ENCODE data around the gene TMEM158.

TMEM158 gene

DNA sequence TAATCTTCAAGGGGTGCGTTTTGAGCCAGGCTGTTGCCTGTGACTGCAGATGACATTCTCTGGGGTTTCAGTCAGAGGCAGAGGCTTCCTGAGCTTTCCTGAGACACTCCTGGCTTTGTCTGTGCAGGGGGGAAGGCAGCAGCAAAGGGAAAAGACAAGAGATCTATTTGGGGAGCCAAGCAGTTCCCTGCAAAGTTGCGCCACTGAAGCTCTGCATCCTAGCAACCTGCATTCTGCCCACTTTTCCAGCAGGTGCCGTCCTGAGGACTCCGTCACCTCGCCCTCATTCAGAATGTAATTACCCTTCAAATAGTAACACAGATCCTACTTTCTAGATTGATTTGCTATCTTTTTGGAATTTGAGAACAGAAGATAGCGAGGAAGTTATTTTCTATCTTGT is 1.9 kb upstream of the TMEM158 start:
- DNase-seq = no peak

DNA sequence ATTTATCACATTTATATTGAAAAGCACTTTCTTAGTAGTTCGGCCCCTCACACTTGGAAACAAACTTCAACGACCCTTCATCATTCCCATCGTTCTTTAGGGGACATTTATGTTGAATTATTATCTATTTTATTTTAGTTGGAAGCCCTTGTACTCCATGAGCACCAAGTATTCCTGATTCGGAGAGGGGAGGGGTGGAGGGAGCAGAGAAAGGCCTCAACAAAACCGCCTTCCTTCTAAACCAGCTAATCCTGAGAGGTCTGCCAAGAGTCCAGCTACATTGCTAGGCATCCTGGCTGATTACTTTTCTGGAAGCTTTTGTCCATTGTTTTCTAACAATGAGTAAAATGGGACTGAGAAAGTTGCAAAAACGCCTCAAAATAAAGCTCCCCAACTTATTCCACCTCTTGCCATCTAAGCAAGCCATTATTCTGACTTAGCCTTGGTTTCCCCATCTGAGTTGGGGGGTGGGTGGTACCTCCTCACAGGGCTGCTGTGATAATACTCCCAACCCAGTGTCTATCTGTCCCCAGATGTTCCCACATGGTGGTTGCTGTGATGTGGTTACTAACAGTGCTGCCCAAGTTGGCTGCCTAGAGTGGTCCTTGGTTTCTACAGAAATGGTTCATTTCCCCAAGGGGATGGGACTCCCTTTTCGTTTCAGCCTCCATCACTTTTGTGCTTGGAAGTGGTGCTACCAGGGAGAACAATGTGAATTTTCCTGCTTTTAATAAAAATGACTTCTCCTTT is 1.2 kb upstream of the TMEM158 start:
- no peak for DNase-seq

DNA sequence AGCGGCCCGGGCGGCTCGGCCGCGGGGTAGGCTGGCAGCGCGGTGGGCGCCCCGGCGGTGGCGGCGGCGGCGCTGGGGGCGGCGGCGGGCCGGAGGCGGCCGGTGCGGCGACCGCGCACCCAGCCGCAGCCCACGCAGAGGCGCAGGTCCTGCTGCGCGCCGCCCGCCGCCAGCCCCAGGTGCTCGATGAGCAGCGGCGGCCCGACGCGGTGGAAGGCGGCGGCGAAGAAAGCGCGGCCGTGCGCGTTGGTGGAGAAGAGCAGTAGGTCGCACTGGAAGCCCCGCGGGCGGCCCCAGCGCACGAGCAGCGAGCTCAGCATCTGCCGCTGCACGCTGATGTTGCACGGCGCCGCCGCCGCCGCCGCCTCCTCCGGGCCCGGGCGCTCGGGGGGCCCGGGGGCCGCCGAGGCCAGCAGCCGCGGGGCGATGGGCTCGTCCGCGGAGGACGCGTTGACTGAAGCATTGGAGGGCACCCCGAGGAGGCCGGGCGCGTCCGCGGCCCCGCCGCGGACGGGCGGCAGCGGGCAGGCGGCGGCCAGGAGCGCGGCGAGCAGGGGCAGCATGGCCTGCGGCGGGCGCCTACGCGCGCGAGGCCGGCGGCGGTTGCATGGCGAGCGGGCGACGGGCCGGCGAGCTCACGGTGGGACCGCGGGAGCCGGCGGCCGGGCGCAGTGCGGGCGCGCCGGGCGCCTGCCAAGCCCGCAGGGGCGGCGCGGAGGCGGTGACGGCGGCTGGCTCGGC is 452 bp downstream of the TMEM158 start:
- DNase-seq = no peak

DNA sequence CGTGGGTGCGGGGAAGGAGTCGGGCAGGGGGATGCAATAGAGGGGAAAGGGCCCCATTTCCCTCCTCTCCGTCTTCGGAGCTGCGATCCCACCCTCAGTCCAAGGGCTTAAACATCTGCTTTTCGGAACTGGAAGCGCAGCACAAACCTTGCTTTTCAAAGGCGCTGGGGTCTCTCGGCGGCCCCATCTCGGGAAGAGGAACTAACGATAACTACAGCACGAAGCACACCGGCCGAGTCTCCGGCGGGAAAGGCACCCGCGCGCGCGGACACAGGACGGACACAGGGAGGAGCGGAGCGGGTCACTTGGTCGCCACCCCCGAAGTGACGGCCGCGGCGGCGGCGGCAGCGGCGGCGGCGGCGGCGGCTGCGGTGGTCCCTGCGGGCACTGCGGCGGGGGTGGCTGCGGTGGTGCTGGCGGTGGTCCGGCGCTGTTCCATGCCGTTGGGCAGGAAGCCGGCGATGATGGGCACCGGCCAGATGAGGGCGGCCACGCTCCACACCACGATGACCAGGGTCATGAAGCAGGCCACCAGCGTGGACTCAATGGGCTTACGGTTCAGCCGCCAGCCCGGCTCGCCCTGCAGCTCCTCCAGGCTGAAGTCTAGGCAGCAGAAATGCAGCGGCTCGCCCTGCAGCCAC is 1.1 kb downstream of the TMEM158 start:
- peak; percentile 31 for DNase-seq

DNA sequence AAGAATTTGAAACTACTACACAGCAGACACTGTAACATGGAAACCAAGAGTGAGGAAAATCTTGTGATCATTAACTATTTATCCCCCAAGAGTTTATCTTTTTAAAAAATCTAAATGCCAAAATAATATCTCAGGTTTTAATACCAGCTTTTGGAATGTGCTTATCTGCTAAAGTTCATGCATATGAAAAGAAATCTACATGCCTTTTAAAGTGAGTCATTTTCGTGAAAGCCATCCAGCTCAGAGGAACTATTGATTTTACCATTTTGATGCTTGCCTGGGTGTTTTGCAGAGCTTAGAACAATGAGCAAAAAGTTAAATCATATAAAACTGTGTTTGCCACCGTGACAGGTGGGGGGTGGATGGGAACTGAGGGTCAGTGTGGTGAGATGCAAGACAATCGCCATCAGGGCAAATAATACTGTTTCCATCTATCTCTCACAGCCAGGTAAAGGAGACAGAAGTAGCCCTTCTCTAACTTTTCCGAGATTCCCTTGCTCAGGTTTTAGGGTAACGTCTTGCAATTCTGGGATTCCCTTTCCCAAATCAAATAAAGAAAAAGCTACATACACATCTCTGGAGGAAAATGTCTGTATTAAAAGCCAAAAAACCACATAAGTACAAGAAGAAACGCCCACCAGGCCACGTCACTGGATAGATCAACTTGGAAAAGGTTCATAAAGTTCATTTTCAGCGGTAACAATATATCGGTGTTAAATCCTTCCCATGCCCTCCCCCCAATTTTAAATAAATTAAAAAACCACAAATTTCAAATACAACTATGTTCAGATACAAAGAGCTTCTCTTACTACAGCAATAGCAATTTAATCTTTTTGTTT is 2.0 kb downstream of the TMEM158 start:
- no peak for DNase-seq

DNA sequence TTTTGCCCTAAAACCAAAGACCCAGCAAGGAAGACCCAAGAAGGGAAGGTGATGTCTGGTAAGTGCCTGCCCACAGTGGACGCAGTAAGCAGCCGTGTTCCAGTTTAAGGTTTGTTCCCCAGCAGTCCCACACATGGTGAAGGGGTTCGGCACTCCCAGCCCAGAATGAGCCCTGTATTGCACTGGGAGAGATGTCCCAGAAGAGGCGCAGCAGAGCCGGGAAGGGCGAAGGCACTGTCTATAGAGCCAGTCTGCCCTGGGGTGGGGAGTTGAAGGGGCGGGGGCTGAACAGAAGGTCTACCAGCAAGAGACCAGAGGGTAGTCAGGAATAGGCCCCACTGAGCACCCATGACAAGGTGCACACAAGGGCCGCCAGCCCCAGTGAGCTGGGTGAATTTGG is 6.4 kb downstream of the TMEM158 start:
- no peak for DNase-seq

DNA sequence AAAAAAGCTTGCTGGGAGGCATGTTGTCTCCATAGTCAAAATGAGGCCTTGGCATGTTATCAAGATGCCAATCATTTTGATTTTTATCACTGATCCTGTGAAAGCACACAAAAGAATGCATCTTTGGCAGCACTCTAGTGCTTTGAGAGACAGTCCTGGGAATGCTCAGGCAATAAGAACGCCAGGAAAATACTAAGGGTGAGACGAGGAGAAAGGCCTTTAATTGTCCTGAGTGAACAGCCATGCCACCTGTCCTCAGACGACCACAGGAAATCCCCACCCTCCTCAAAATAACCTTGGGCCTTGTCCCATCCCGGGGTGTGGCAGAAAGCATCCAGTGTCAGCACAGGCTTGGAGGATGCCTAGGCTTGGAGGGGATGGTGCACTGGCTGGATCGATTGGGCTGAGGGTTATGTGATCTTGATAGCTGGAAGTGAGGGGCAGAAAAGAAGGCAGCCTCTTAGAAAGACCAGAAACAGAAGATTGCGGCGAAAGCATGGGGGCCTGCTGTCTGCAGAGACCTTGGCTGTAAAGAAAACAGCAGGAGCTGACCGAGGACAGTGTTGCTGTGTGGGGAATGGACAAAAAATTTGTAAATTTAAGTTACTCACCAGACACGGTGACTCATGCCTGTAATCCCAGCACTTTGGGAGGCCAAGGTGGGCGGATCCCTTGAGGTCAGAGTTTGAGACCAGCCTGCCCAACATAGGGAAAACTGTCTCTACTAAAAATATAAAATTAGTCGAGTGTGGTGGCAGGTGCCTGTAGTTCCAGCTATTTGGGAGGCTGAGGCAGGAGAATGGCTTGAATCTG is 7.3 kb downstream of the TMEM158 start:
- no peak for DNase-seq

DNA sequence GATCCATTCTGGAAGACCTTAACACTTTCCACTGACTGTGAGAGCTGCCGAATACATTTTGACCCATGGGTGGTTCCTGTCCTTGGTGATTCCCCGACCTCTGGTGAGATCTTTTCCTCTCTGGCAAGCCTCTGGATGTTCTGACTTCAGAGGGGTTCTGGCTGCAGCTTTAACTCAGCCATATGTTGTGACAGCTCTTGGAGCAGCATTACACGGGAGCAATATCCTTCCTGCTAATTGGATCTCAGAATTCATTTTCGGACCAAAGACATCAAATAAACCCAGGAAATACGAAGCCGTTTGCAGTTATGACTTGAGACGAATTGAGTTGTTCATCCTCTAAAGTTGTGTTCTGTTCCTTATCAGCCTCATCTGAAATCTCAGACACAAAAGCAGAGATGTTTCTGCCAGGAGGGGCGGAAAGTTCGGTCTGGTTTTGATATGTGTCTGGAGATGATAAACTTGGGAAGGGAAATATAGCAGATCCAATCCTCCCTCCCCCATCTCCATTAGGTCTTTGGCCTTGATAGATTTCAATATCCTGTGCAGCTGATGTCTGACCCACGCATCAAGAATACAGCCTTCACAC is 10.0 kb downstream of the TMEM158 start:
- no peak for DNase-seq

DNA sequence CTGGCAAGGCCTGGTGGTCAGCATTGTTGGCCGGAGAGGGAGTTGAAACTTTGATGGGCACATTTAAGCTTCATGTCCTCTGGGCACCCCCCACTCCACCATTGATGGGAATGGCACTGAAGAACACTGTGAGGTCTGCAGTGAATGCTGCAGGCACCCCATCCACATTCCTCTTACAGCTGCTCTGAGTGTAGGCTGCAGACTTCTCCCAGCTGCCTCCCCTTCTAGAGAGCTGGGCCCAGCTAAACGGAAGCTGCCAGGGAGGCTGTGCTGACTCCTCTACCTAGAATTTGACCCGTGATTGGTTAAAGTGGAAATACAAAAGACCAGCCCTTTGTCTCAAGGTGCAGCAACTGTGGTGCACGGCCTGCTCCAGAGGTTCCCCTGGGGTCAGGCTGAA is 10.6 kb downstream of the TMEM158 start:
- DNase-seq = no peak

DNA sequence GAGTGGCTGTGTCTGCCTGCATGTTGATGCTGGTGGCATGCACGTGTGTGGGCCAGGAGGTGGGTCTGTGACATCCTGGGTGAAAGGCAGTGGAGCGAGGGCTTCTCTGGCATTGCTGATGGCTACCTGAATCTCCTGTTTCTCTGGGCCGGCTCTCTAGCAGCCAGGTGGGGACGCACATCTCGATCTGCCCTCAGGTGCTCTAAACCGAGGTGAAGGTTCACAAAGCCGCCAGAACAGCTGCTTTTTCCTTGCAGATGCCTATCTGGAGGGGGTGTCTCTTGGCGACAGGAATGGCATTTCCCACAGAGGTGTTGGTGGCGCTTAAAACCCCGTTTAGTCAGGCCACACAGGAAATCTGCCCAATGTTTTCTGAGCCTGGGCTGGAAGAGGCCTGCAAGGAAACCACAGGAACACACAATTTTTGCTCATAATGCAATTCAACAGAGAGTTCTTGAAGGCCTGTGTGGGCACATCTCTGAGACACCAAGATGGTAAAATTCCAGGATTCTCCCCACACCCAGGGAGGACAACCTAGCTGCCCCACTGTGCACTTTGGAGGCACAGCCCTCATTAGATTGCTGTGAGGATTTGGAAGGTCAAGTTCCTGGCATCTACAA is 11.9 kb downstream of the TMEM158 start:
- no peak for DNase-seq

DNA sequence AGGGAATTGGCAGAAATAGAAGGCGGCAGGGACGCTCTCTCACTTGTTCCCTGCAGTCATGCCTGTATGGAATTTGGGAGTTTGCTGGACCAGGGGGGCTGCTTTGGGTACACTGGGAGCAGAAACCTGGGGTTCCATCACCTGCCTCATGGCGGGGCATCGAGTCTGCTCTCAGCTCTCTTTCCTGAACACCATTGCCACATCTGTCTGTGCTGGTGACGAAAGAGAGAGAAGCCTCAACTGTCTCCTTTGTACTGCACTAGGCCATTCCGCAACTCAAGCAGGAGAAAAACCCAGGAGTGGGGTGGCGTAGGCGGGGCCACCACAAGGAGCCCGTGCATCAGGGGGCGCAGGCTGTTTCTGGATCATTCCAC is 14.0 kb downstream of the TMEM158 start:
- no peak for DNase-seq

DNA sequence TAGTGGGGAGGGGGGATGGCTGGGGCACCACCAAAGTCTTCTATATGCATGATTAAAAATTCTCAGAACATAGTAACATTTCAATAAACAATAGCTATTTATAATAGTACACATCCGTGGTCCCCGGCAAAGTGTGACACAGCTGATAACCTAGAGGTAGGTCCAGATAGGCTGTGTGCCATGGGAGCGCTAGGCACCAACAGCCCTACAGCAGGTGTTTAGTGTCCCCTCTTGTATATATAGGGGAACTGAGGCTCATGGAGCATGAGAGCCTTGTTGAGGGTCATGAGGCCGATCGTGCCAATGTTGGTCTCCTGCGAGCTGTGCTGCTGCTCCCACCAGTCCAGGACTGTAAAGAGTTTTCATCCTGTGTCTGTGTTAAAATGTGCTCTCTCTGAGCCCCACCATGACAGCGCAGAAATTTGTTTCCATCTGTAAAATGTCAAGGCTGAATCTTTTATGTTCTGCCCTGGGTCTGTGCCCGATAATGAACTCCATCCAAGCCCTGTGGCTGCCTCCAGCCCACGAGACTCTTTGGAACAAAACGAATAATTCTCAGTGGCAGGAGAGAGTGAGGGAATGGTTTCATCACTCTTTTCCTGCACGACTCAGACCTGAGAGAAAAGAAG is 14.5 kb downstream of the TMEM158 start:
- no peak for DNase-seq

DNA sequence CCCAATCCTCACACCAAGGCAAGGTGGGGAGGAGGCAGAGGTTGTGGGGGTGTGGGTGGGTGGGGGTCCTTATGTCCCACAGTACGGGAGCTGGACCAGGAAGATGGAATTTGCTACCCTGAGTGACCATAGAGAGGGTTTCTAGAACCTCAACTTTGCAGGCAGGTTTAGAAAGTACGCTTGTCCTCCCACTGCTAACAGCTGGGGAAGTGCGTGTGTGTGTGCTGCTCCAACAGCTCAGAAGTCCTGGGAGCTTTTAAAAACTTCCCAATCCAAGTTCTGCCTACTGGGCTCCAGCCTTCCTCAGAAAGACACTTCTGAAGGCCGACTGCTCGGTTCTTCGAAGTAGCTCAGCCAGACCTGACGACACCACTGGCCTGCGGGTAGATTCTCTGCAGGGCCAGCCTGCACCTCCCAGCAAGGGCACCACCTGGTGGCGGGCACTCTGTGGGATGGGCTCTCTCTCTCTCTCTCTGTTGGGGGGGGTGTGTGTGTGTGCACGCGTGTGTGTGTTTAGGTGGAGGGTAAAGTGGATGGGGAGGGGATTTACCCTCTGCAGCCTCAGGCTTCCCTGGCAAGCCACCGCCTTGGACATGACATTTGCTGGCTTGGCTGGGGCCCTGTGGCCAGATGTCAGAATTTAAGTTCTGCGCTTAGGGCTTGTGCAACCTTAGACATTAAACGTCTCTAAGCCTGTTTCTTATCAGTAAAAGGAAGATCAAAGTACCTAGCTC is 15.6 kb downstream of the TMEM158 start:
- peak; percentile 21 for DNase-seq

DNA sequence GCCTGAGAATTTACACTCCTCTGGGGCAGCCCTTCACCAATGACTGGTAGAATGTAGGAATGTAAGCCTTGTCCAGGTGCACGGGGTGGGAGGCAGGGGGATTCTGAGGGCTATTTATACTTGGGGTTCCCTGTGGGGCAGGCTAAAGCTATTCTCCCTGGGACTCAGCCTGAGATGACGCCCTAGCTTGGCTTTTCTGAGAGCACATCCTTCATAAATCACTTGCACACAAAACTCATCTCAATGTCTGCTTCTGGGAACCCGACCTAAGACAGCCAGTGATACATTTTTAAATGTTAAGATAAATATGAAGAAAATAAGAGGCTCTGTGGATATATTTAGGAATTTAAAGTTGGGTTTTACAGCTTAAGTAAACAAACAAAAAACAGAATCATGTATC is 16.6 kb downstream of the TMEM158 start:
- no peak for DNase-seq

DNA sequence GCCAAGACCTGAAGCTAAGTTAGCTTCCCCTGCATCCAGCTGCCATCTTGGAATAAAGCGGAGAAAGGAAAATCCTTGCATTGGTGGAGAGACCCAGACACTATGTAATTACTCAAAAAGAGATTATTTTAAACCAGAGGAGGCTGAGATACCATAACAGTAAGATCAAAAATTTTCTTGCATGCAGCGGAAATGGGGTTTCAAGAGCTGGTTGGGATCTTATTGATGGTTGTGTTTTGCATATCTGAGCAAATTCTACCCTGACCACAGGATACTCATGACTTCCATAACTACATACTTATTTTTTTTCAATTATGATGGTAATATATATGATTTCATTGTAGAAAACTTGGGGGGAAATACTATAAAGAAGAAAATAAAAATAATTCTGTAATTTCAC is 17.5 kb downstream of the TMEM158 start:
- DNase-seq = no peak

DNA sequence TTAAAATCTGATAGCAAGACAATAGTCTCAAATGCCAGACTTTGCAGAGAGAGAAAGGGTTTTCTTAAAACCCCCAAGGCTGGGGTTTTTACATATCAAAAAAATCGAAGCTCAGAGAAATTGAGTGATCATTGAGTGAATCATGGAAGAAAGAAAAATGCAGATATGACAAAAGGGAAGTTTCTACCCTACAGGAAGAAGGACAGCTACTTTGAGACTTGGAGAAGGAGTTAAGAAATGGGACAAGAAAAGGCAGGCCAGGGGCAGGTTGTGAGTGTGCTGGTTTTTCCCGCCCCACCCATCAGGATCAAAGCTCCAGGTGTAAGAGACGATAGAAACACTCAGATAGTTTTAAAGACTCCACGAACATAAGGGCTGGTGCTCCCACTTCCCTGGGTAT is 18.6 kb downstream of the TMEM158 start:
- DNase-seq = no peak

DNA sequence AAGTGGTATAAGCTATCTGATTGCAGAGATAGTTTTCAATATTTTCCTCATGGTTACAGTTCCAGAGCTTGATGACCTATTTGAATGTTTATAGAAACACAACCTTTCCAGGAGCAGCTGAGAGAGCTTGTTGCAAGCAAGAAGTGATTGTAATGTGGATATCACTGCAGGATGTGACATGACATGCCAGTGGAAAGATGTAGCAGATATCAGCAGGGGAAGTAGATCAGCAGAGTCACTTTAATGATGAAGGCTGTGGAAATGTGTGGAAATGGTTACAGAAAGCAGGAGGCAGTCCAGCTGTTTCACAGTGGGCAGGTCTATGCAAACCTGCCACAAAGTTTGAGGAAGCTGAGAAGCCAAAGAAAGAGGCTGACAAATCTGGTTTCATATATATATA is 21.0 kb downstream of the TMEM158 start:
- DNase-seq = no peak

DNA sequence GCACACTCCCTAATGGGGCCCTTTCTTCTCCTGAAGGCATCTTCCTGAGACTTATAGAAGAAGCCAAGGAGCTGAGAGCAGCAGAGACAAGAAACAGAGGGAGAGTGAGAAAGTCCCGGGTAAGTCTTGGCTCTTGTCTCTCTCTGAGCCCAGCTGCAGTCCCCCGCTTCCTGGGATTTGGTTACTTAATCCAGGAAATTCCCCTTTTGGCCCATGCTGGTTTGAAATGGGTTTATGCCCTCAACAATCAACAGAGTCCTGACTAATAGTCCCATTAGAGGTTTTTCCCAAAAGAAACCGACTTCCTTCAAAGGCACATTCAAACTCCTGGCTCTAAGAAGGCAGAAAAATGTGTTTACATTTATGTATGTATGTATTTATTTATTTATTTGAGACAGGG is 22.0 kb downstream of the TMEM158 start:
- DNase-seq = no peak

DNA sequence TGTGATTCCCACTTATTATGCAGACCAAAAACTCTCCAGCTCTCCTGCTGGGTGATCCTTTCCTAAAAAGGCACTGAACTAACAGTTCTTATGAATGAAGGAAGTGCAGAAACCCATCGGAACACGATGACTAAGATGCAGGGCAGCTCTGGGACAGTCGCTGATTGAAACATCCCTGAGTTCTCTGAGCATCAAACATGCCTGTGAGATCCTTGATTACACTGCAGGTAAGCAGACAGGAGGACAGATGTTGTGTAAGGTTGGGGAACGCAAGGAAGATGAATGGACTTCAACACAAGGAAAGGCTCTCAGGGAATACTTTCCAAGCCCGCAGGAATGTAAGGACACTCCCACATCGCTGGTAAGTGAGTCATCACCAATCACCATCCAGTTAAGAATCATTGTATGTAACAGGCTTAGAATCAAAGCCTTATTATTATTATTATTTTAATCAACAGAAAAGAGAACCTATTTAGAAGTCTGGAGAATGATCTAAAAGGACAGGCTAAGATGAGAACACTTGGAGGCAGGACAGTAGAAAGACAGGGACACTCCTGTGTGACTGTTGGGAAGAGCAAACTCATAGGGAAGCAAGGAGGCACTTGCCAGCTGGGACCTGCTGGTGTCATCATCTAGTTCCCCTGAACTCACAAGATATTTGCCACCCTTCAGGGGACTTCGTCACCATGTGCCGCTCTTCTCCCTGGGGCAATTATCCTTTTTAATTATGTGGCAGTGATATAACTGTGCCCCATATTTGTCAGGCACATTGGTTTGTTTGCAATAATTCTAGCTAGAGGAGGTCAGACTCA is 26.0 kb downstream of the TMEM158 start:
- no peak for DNase-seq
